Epithelial cell of proximal tubule (primary cell): ENCODE results near the gene BMP15. TPM values are rescaled to one million over a fixed set of nuclear protein-coding genes. Genes with fewer than 3 reads are reported as not detected.

Experiments used
- DNase-seq: peaks from one replicate; pipeline ENCODE4 v3.0.0-alpha.2; 2011; ENCODE audit warnings: low read depth
- H3K4me3 ChIP-seq: 2 replicates; pipeline ENCODE4 v1.5.1; 2011; ENCODE audit warnings: low read depth, mild to moderate bottlenecking, low read length
- CTCF ChIP-seq: conservative IDR thresholded peaks from 2 replicates; pipeline ENCODE4 v1.5.1; 2012; ENCODE audit warnings: low read depth, mild to moderate bottlenecking, low read length
- total RNA-seq: library from RNA; depleted of rRNA; stranded (reverse); fragments of >200 nt; gene quantifications from 2 replicates; pipeline ENCODE4 v1.2.3, GENCODE V29; 2015

The BMP15 gene
- total RNA-seq, 1 donor from 2014 or later: not detected

GRCh38 chrX:50963842-50964241 is 53.3 kb downstream of the BMP15 start:
- DNase-seq: no peak
- H3K4me3 ChIP-seq: no peak overlapping the region
- TF ChIP-seq CTCF: no peak

Other genes with a start within 250 kb of the BMP15 start
- 3.2 and 4.2 TPM in 2 replicates for gene SHROOM4, start 96.5 kb upstream of the BMP15 start, total RNA-seq